OCI-LY1 (cell line): ENCODE data around the gene TNRC6C.

ENCODE experiments used
- H2AFZ ChIP-seq: fragments of 200-600 bp; sonication (generic), shearing (Covaris generic); 2 replicates; pipeline ENCODE4 v1.6.0; 2014; ENCODE audit warnings: antibody characterized with exemption, mild to moderate bottlenecking, low read length
- H3F3A ChIP-seq: fragments of 200-600 bp; sonication (generic), shearing (Covaris generic); 2 replicates; pipeline ENCODE4 v1.6.0; 2014; ENCODE audit warnings: mild to moderate bottlenecking, antibody characterized with exemption, low read length, moderate library complexity; ENCODE audit not compliant: insufficient read depth
- H3K27ac ChIP-seq: fragments of 200-600 bp; sonication (generic); 2 replicates; pipeline ENCODE4 v1.5.1; 2014; ENCODE audit warnings: low read length, mixed run types, mild to moderate bottlenecking, low read depth; ENCODE audit not compliant: poor library complexity, severe bottlenecking
- H3K27me3 ChIP-seq: fragments of 200-600 bp; sonication (generic); 2 replicates; pipeline ENCODE4 v1.6.0; 2014; ENCODE audit warnings: antibody characterized with exemption, mild to moderate bottlenecking, low read length, moderate library complexity; ENCODE audit not compliant: insufficient read depth
- H3K36me3 ChIP-seq: fragments of 200-600 bp; sonication (generic); 2 replicates; pipeline ENCODE4 v1.6.1; 2014; ENCODE audit warnings: mild to moderate bottlenecking, antibody characterized with exemption, low read length, moderate library complexity, mixed read lengths; ENCODE audit not compliant: insufficient read depth
- H3K4me1 ChIP-seq: fragments of 200-600 bp; sonication (generic); 2 replicates; pipeline ENCODE4 v1.5.1; 2014; ENCODE audit warnings: mild to moderate bottlenecking, low read length, moderate library complexity; ENCODE audit not compliant: insufficient read depth, severe bottlenecking
- H3K4me2 ChIP-seq: fragments of 200-600 bp; sonication (generic), shearing (Covaris generic); 2 replicates; pipeline ENCODE4 v1.6.1; 2014; ENCODE audit warnings: low read length
- H3K4me3 ChIP-seq: fragments of 200-600 bp; sonication (generic); 2 replicates; pipeline ENCODE4 v1.5.1; 2014; ENCODE audit warnings: low read length, low read depth, mild to moderate bottlenecking, mixed read lengths; ENCODE audit not compliant: poor library complexity, severe bottlenecking
- H3K79me2 ChIP-seq: fragments of 200-600 bp; shearing (Covaris generic); 2 replicates; pipeline ENCODE4 v1.6.1; 2016; ENCODE audit warnings: mixed run types, low read length, mixed read lengths; ENCODE audit not compliant: insufficient read depth
- H3K9ac ChIP-seq: fragments of 200-600 bp; sonication (generic), shearing (Covaris generic); 2 replicates; pipeline ENCODE4 v1.6.1; 2014; ENCODE audit warnings: mild to moderate bottlenecking, low read length, mixed read lengths
- H3K9me2 ChIP-seq: fragments of 200-600 bp; sonication (generic), shearing (Covaris generic); 2 replicates; pipeline ENCODE4 v1.6.1; 2014; ENCODE audit warnings: low read depth, mild to moderate bottlenecking, low read length, mixed read lengths
- H3K9me3 ChIP-seq: fragments of 200-600 bp; shearing (Covaris generic); 2 replicates; pipeline ENCODE4 v1.6.1; 2014; ENCODE audit warnings: low read length, mixed read lengths
- H4K20me1 ChIP-seq: fragments of 200-600 bp; sonication (generic), shearing (Covaris generic); 2 replicates; pipeline ENCODE4 v1.6.0; 2016; ENCODE audit warnings: mild to moderate bottlenecking, low read length; ENCODE audit not compliant: insufficient read depth
- CTCF ChIP-seq: fragments of 200-600 bp; sonication (generic), shearing (Covaris generic); IDR thresholded peaks from 2 replicates; pipeline ENCODE4 v1.5.1; 2017; ENCODE audit warnings: mild to moderate bottlenecking, antibody characterized with exemption, low read length, moderate library complexity, mixed read lengths
- EZH2 ChIP-seq: fragments of 200-600 bp; sonication (generic), shearing (Covaris generic); IDR thresholded peaks from 2 replicates; pipeline ENCODE4 v1.8.0; 2017; ENCODE audit warnings: borderline replicate concordance, mixed run types, mild to moderate bottlenecking, antibody characterized with exemption, low read length, moderate library complexity, mixed read lengths

The TNRC6C gene

GRCh38 chr17:78032166-78032565 lies 73.7 kb downstream of the TNRC6C start:
- Histone ChIP-seq H3K27ac (no peak overlapping the region), H3F3A (no peaks in the 10 kb centered on the region)

GRCh38 chr17:78034429-78035091 lies 76.1 kb downstream of the TNRC6C start:
- H3F3A ChIP-seq, result no peaks in the 10 kb centered on the region
- H3K27ac ChIP-seq, result no peak overlapping the region
- no peaks in the 10 kb centered on the region for H3K79me2 ChIP-seq
- no peaks in the 10 kb centered on the region for H4K20me1 ChIP-seq
- TF ChIP-seq EZH2 (no peak), CTCF (no peak)
- no peaks in the 10 kb centered on the region for H3K9me3 ChIP-seq
- H2AFZ ChIP-seq, result no peak overlapping the region
- H3K4me3 ChIP-seq, result no peak overlapping the region
- H3K4me1 ChIP-seq, result no peaks in the 10 kb centered on the region
- no peak overlapping the region for H3K4me2 ChIP-seq
- H3K9ac ChIP-seq, result no peak overlapping the region
- peaks cover 4% of the 10 kb centered on the region; the same call in 1 of the 2 replicates for H3K36me3 ChIP-seq
- no peaks in the 10 kb centered on the region for H3K9me2 ChIP-seq
- H3K27me3 ChIP-seq, result no peaks in the 10 kb centered on the region

More at GRCh38 chr17:78032166-78032565, 73.7 kb downstream of the TNRC6C start:
- Histone ChIP-seq H3K9me2 (no peaks in the 10 kb centered on the region), H4K20me1 (no peaks in the 10 kb centered on the region), H3K4me1 (no peaks in the 10 kb centered on the region), H3K36me3 (peaks cover 4% of the 10 kb centered on the region; the same call in 1 of the 2 replicates), H3K27me3 (no peaks in the 10 kb centered on the region), H3K9ac (no peak overlapping the region), H3K4me3 (no peak overlapping the region), H3K4me2 (no peak overlapping the region), H2AFZ (no peak overlapping the region), H3K79me2 (no peaks in the 10 kb centered on the region), H3K9me3 (no peaks in the 10 kb centered on the region)
- no peak for TF ChIP-seq CTCF
- TF ChIP-seq EZH2, result no peak

- Histone ChIP-seq H3K27ac (no peak overlapping the region), H3K27me3 (no peaks in the 10 kb centered on the region), H3K4me1 (peaks cover 17% of the 10 kb centered on the region), H3K9ac (no peak overlapping the region), H3K36me3 (no peaks in the 10 kb centered on the region), H3K9me3 (no peaks in the 10 kb centered on the region), H4K20me1 (no peaks in the 10 kb centered on the region), H3K9me2 (no peaks in the 10 kb centered on the region), H3K4me3 (no peak overlapping the region), H3K4me2 (no peak overlapping the region), H2AFZ (no peak overlapping the region), H3F3A (no peaks in the 10 kb centered on the region), H3K79me2 (no peaks in the 10 kb centered on the region)
- TF ChIP-seq CTCF, result no peak
- TF ChIP-seq EZH2, result no peak
Measured at GRCh38 chr17:78037280-78037679, 78.8 kb downstream of the TNRC6C start.
